Breast epithelium (tissue), 4 donors: ENCODE measurements around the gene SSTR5. TPM values are rescaled to one million over a fixed set of nuclear protein-coding genes. Genes with fewer than 3 reads are reported as not detected.

ENCODE experiments used
- DNase-seq, 2 donors: peaks; one replicate each; pipeline ENCODE4 v3.0.0-alpha.2; 2019; ENCODE audit warnings: low spot score in 2 of 2
- H3K27ac ChIP-seq, 2 donors: fragments of 200-600 bp; sonication (generic) in 1 of 2; one replicate each; pipeline ENCODE4 v1.5.1; 2016 to 2019; ENCODE audit warnings: mild to moderate bottlenecking in 1 of 2
- H3K27me3 ChIP-seq, 2 donors: fragments of 200-600 bp; sonication (generic) in 1 of 2; one replicate each; pipeline versions ENCODE4 v1.5.1 to v1.6.0; 2017 to 2019; ENCODE audit warnings: control low read depth in 1 of 2, mild to moderate bottlenecking in 1 of 2
- H3K36me3 ChIP-seq: fragments of 200-600 bp; one replicate; pipeline ENCODE4 v1.5.1; 2019
- H3K4me1 ChIP-seq, 2 donors: fragments of 200-600 bp; sonication (generic); one replicate each; pipeline ENCODE4 v1.5.1; 2016 to 2019; ENCODE audit warnings: control low read depth in 1 of 2
- H3K4me3 ChIP-seq, 3 donors: fragments of 200-600 bp; sonication (generic); 1 replicate in 2 of 3; 2 replicates in 1 of 3; pipeline ENCODE4 v1.5.1; 2016 to 2019; ENCODE audit warnings: mild to moderate bottlenecking in 3 of 3, moderate library complexity in 2 of 3
- H3K9me3 ChIP-seq, 2 donors: fragments of 200-600 bp; sonication (generic) in 1 of 2; one replicate each; pipeline ENCODE4 v1.5.1; 2016 to 2019; ENCODE audit warnings: control low read depth in 1 of 2
- CTCF ChIP-seq, 3 donors: fragments of 450-650 bp; IDR thresholded peaks; one replicate each; pipeline ENCODE4 v1.5.1; 2016 to 2017; ENCODE audit warnings: antibody characterized with exemption in 3 of 3, mild to moderate bottlenecking in 3 of 3, moderate library complexity in 3 of 3
- POLR2A ChIP-seq: fragments of 450-650 bp; IDR thresholded peaks from one replicate; pipeline ENCODE4 v1.6.1; 2016; ENCODE audit warnings: antibody characterized with exemption, mild to moderate bottlenecking, moderate library complexity
- POLR2AphosphoS5 ChIP-seq, 3 donors: sonication (generic); formaldehyde crosslinking; IDR thresholded peaks; one replicate each; pipeline ENCODE4 v1.6.1; 2017; ENCODE audit warnings: antibody characterized with exemption in 3 of 3
- intact Hi-C: fragments of 100-400 bp; cut with DNase I; formaldehyde crosslinking; loops from one replicate; pipeline ENCODE4 v1.15.1; 2023; ENCODE audit warnings: low total_unique reads
- total RNA-seq, 3 donors: library from RNA; depleted of rRNA; stranded (reverse); fragments of >200 nt; gene quantifications; one replicate each; pipeline ENCODE4 v1.1.0, GENCODE V29; 2016

Gene SSTR5
- total RNA-seq, 3 donors from 2014 or later = not detected

GRCh38 chr16:1102333-1102700 is 29.8 kb downstream of the SSTR5 start:
- DNase-seq = no peak
- intact Hi-C loops = no loop called here
- no peak overlapping the region for H3K27ac ChIP-seq
- no peak overlapping the region for H3K4me3 ChIP-seq
- H3K4me1 ChIP-seq = no peaks in the 10 kb centered on the region
- no peaks in the 10 kb centered on the region for H3K9me3 ChIP-seq
- H3K27me3 ChIP-seq = peaks cover 9 to 97% of the 10 kb centered on the region in 2 donors
- TF ChIP-seq POLR2A (no peak), POLR2AphosphoS5 (IDR thresholded peaks at IDR 0.05) (no peak), CTCF (IDR thresholded peaks at IDR 0.05) (no peak)
- no peaks in the 10 kb centered on the region for H3K36me3 ChIP-seq

DNA sequence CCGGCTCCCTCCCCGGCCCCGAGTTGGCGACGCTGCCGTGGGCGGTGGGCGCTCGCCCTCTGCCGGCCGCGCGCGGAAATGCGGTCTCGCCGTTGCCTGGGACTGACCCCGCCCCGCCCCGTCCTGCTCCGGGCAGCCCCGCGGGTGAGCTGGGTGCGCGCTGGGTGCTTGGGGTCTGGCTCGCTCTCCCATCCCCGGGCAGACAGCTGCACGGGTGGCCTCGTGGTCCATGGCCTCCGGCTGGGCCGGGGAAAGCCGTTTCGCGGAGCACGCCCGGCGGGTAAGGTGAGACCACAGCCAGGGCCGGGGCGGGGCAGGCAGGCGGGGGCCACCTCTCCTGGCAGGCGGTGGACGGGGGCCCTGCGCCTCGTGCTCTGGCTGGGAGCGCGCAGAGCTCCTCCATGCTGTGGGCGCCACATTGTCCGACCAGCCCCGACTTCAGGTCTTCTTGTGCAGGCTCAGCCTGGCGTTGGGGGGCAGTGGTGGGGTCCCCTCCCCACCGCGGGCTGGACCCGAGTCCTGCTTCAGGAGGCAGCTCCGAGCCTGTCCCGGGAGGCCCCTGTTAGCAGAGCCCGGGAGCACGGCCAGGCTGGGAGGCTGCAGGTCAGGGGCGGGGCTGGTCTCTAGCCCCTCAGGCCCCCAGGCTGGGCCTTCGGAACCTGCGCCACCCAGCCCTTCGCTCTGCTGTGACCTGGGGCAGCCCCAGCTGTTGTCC is 30.5 kb downstream of the SSTR5 start:
- Histone ChIP-seq H3K4me1 (no peaks in the 10 kb centered on the region), H3K27me3 (peaks cover 12 to 97% of the 10 kb centered on the region in 2 donors), H3K9me3 (no peaks in the 10 kb centered on the region), H3K27ac (no peak overlapping the region), H3K4me3 (peak overlapping the region in 1 of 3 donors; percentile 54), H3K36me3 (no peaks in the 10 kb centered on the region)
- DNase-seq = no peak
- intact Hi-C loops = no loop called here
- TF ChIP-seq POLR2AphosphoS5 (IDR thresholded peaks at IDR 0.05) = no peak
- peak in 2 of 3 donors; percentile 48 to 65 for TF ChIP-seq CTCF (IDR thresholded peaks at IDR 0.05)
- no peak for TF ChIP-seq POLR2A

DNA sequence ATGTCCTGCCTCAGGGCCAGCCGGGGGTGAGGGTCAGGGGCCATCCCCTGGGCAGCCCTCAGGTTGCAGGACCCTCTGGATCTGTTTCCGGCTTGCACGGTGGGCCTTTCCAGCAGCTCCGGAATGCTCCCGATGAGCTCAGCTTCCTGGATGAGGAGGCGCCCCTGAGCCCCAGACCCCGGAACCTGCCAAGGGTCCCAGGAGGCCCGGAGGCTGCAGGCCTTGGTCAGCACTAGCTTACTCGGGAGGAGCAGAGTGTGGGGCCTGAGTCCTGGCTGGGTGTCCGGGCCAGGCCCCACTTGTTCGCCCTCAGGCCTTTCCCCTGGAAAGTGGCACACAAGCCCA is 31.1 kb downstream of the SSTR5 start:
- TF ChIP-seq CTCF (IDR thresholded peaks at IDR 0.05) (no peak), POLR2A (no peak), POLR2AphosphoS5 (IDR thresholded peaks at IDR 0.05) (no peak)
- intact Hi-C loops = no loop called here
- peaks cover 12 to 97% of the 10 kb centered on the region in 2 donors for H3K27me3 ChIP-seq
- no peaks in the 10 kb centered on the region for H3K9me3 ChIP-seq
- no peaks in the 10 kb centered on the region for H3K36me3 ChIP-seq
- no peak overlapping the region for H3K27ac ChIP-seq
- DNase-seq = no peak
- no peak overlapping the region for H3K4me3 ChIP-seq
- no peaks in the 10 kb centered on the region for H3K4me1 ChIP-seq

DNA sequence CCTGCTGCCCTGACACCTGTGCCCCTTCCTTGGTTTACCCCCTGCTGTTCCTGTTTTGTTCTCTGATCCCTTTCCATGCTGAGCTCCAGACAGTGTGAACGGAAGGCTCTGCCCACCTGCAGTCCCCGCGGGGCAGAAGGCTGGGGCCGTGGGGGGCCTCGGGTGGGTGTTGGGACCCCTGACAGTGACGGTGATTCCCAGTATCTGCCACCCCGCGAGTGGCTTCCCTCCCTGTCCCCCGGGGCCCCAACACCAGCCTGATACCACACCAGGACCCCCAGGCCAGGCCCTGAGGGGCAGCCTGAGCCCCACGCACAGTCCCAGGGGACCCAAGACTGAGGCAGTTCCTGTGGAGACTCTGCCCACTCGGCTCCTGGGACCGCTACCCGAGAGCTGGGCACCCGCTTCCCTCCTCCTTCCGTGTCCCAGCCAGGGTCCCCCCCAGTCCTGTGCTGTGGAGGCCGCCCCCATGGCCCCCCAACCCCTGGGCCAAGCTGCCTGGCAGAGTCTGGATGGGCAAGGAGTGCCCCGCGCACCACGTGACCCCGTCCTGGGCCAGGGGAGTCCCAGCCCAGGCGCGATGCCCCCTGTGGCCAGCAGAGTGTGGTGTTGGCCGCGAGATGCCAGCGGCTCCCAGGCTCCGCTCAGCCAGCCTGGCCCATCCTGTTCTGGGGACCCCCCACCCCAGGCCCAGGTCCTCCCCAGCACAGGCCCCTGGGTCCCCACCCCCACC is 33.5 kb downstream of the SSTR5 start:
- no peaks in the 10 kb centered on the region for H3K4me1 ChIP-seq
- no peaks in the 10 kb centered on the region for H3K36me3 ChIP-seq
- DNase-seq = peak; percentile 35 to 71
- H3K4me3 ChIP-seq = no peak overlapping the region
- H3K27me3 ChIP-seq = peaks cover 12 to 95% of the 10 kb centered on the region in 2 donors
- H3K9me3 ChIP-seq = no peaks in the 10 kb centered on the region
- no peak overlapping the region for H3K27ac ChIP-seq
- no peak for TF ChIP-seq POLR2AphosphoS5 (IDR thresholded peaks at IDR 0.05)
- TF ChIP-seq POLR2A = no peak
- TF ChIP-seq CTCF (IDR thresholded peaks at IDR 0.05) = peak in 2 of 3 donors; percentile 53 to 61
- intact Hi-C loops = no loop called here

DNA sequence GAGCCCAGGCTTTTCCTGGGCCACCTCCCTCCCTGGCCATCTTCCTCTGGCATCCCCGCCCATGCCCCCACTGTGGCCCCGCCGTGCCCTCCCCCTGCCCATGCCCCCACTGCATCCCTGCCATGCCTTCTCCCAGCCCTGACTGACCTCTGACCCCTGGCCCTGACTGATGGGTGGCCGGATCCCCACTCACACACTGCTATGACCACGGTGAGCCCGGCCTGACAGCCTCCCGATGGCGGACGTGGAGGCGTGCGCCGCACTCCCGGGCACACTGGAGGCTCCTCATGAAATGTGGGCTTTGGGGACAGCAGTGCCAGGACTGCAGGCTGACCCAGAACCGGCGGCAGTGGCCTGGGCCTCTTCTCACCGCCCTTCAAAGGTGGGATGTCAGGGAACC is 34.1 kb downstream of the SSTR5 start:
- Histone ChIP-seq H3K9me3 (no peaks in the 10 kb centered on the region), H3K4me1 (no peaks in the 10 kb centered on the region), H3K27me3 (peaks cover 12 to 93% of the 10 kb centered on the region in 2 donors), H3K27ac (no peak overlapping the region), H3K36me3 (no peaks in the 10 kb centered on the region), H3K4me3 (no peak overlapping the region)
- TF ChIP-seq CTCF (IDR thresholded peaks at IDR 0.05) (no peak), POLR2A (no peak), POLR2AphosphoS5 (IDR thresholded peaks at IDR 0.05) (no peak)
- DNase-seq = no peak
- intact Hi-C loops = no loop called here
